Measurements from ENCODE around the gene JAKMIP1. TPM values are rescaled to one million over a fixed set of nuclear protein-coding genes. Genes with fewer than 3 reads are reported as not detected.
"Not testable (repeated sequence)": the region's sequence is repeated elsewhere in the genome, so short reads cannot be mapped to it uniquely, and the experiment has no call there.

The JAKMIP1 gene
- total and polyA plus RNA-seq, 9 donors = 0.33 to 1.00 (median 0.56) TPM; not detected in 1

DNA sequence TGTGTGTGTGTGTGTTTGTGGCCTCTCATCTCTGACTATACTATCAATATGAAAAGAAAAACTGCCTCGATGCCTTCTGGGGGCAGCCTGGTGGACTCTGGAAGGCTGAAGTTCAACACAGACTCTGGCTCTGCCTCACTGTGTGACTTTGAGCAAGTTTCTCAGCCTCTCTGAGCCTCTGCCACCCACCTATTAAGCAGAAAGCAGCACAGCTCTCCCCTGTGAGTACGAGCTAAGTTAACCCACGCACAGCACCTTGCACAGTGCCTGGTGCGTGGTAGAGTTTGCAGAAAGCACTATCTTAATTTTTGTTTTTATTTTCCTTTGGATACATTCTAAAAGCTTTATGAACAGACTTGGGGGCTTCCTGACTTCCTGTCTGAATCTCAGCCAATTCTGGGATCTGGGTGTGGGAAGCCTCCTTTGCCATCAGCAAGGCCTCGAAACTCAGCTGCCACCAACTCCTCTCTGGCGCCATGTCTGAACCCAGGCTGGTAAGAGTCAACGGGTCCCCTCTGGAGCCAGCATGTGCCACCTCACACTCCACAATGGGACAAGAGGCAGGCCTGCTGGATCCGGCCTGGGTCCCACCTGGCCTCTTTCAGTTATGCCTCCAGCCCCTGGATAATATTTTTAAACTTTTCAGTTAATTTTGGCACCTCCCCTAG is 57.3 kb downstream of the JAKMIP1 start:
- H3K27me3 ChIP-seq = no peaks in the 10 kb centered on the region
- intact Hi-C loops (cut with DNase I) = no loop called here
- DNase-seq = no peak
- H3K36me3 ChIP-seq = no peaks in the 10 kb centered on the region
- H3K4me3 ChIP-seq = no peak overlapping the region
- no peak overlapping the region for H3K27ac ChIP-seq
- no peaks in the 10 kb centered on the region for H3K4me1 ChIP-seq (ENCODE audit: insufficient read depth)
- 83 to 89% (median 87%) methylated on average over 8 of the region's 8 CpGs for WGBS, 3 donors
- no peaks in the 10 kb centered on the region for H3K9me3 ChIP-seq
- TF ChIP-seq EP300 (IDR thresholded peaks at IDR 0.05) (no peak), POLR2A (IDR thresholded peaks at IDR 0.05) (no peak)
- TF ChIP-seq, protein P1, sequence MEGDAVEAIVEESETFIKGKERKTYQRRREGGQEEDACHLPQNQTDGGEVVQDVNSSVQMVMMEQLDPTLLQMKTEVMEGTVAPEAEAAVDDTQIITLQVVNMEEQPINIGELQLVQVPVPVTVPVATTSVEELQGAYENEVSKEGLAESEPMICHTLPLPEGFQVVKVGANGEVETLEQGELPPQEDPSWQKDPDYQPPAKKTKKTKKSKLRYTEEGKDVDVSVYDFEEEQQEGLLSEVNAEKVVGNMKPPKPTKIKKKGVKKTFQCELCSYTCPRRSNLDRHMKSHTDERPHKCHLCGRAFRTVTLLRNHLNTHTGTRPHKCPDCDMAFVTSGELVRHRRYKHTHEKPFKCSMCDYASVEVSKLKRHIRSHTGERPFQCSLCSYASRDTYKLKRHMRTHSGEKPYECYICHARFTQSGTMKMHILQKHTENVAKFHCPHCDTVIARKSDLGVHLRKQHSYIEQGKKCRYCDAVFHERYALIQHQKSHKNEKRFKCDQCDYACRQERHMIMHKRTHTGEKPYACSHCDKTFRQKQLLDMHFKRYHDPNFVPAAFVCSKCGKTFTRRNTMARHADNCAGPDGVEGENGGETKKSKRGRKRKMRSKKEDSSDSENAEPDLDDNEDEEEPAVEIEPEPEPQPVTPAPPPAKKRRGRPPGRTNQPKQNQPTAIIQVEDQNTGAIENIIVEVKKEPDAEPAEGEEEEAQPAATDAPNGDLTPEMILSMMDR (IDR thresholded peaks at IDR 0.05) = no peak

DNA sequence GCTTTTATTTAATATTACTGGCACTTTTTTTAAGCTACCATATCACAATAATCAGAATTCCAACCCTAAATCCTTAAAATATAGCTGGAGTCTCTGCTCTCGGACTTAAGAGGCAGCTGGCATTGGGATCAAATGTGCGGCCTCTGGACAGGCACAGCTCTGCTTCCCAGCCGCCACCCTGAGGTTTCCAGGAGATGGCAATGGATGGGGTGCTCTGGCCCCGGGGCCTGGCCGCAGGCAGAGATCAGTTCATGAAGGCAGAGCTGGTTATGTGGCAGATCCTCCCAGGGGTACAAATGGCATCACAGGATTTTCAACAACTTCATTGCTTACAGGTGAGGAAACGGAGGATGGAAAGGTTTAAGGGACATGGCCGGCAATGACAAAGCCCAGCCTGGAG is 57.8 kb downstream of the JAKMIP1 start:
- TF ChIP-seq POLR2A (IDR thresholded peaks at IDR 0.05) (no peak), EP300 (IDR thresholded peaks at IDR 0.05) (no peak)
- TF ChIP-seq, protein P1 (IDR thresholded peaks at IDR 0.05) = no peak
- H3K27me3 ChIP-seq = no peaks in the 10 kb centered on the region
- H3K9me3 ChIP-seq = no peaks in the 10 kb centered on the region
- no peak overlapping the region for H3K27ac ChIP-seq
- 89 to 93% (median 90%) methylated on average over 7 of the region's 7 CpGs for WGBS, 3 donors
- H3K36me3 ChIP-seq = no peaks in the 10 kb centered on the region
- no peak for DNase-seq
- no peak overlapping the region for H3K4me3 ChIP-seq
- intact Hi-C loops (cut with DNase I) = no loop called here
- H3K4me1 ChIP-seq (ENCODE audit: insufficient read depth) = no peaks in the 10 kb centered on the region

DNA sequence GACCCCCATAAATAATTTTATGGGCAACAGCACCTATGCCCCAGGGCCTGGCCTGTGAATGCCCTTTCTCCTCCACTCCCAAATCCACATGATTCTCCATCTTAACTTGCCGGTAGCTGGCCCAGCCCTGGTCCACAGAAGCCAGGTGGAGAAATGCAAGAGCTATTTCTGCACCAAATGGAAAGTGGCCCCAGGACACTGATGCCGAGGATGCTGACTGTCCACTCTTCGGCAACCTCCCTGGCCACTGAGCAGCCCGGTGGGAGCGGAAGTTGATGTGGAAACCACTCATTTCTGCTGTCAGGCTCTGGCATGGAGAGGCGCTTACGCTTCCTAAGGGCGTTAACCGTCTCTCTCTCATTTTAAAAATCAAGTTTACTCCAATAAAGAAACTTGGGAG is 58.8 kb downstream of the JAKMIP1 start:
- Histone ChIP-seq H3K27ac (no peak overlapping the region), H3K27me3 (no peaks in the 10 kb centered on the region), H3K4me3 (no peak overlapping the region), H3K9me3 (no peaks in the 10 kb centered on the region), H3K4me1 (ENCODE audit: insufficient read depth) (no peaks in the 10 kb centered on the region), H3K36me3 (no peaks in the 10 kb centered on the region)
- WGBS, 3 donors = 80 to 81% (median 80%) methylated on average over 9 of the region's 9 CpGs
- TF ChIP-seq EP300 (IDR thresholded peaks at IDR 0.05) (no peak), POLR2A (IDR thresholded peaks at IDR 0.05) (no peak)
- TF ChIP-seq, protein P1 (IDR thresholded peaks at IDR 0.05) = no peak
- no peak for DNase-seq
- intact Hi-C loops (cut with DNase I) = no loop called here

DNA sequence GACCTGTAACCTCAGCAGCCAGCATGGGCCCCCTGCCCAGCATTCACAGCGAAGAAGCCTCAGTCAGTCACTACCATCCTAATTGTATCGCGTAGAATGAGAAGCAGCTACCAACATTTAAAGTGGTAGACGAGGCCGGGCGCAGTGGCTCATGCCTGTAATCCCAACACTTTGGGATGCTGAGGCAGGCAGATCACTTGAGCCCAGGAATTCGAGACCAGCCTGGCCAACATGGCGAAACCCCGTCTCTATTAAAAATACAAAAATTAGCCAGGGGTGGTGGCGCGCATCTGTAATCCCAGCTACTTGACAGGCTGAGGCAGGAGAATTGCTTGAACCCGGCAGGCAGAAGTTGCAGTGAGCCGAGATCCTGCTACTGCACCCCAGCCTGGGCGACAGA is 59.3 kb downstream of the JAKMIP1 start:
- intact Hi-C loops (cut with DNase I); H3K27ac ChIP-seq; H3K4me3 ChIP-seq; DNase-seq; H3K4me1 ChIP-seq (ENCODE audit: insufficient read depth); H3K9me3 ChIP-seq; H3K36me3 ChIP-seq; H3K27me3 ChIP-seq: not testable (repeated sequence)
- 88 to 94% (median 93%) methylated on average over 14 of the region's 14 CpGs for WGBS, 3 donors

DNA sequence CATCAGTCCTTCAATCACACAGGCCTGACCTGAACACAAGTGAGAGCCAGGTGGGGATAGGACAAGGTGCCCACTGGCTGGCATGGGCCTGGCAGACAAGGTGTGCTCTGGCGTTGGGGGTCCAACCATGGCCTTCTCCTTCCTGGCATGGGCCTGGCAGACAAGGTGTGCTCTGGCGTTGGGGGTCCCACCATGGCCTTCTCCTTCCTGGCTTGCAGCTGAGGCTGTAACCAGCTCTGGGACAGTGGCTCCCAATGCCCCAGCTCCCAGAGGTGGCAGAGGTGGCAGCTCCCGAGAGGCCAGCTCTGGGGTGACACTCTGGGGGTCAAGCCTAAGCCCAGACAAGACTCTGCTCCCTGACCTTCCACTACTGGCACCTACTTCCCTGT is 62.6 kb downstream of the JAKMIP1 start:
- Histone ChIP-seq H3K27me3 (no peaks in the 10 kb centered on the region), H3K4me1 (ENCODE audit: insufficient read depth) (no peaks in the 10 kb centered on the region), H3K9me3 (no peaks in the 10 kb centered on the region), H3K36me3 (no peaks in the 10 kb centered on the region), H3K4me3 (no peak overlapping the region), H3K27ac (no peak overlapping the region)
- TF ChIP-seq, protein P1 (IDR thresholded peaks at IDR 0.05) = no peak
- no peak for TF ChIP-seq EP300 (IDR thresholded peaks at IDR 0.05)
- TF ChIP-seq POLR2A (IDR thresholded peaks at IDR 0.05) = no peak
- intact Hi-C loops (cut with DNase I) = no loop called here
- WGBS, 3 donors = 82 to 95% (median 88%) methylated on average over 2 to 3 of the region's 3 CpGs
- DNase-seq = no peak
